ENCODE data around the gene PPP1R12A. TPM values are rescaled to one million over a fixed set of nuclear protein-coding genes. Genes with fewer than 3 reads are reported as not detected.

PPP1R12A gene
- total and polyA plus RNA-seq, 9 donors, result 28.9 to 104 (median 75.3) TPM

- intact Hi-C loops (cut with DNase I), result loop anchor here in 1 of 4 donors (10.0 kb wide), 1 partner anchor 120 kb away; no protein-coding TSS in a partner anchor
- no peaks in the 10 kb centered on the region for H3K4me1 ChIP-seq (ENCODE audit: insufficient read depth)
- DNase-seq, result peak in 4 of 5 donors; percentile 47 to 74 (median 62)
- H3K4me3 ChIP-seq, result peak overlapping the region; percentile 85
- H3K27me3 ChIP-seq, result no peaks in the 10 kb centered on the region
- 0 to 1% (median 0%) methylated on average over 41 to 53 of the region's 53 CpGs for WGBS, 3 donors
- no peaks in the 10 kb centered on the region for H3K9me3 ChIP-seq
- no peaks in the 10 kb centered on the region for H3K36me3 ChIP-seq
- no peak for TF ChIP-seq POLR2A (IDR thresholded peaks at IDR 0.05)
- TF ChIP-seq EP300 (IDR thresholded peaks at IDR 0.05), result no peak
- no peak for TF ChIP-seq CTCF (IDR thresholded peaks at IDR 0.05)
- peak overlapping the region; percentile 89 to 94 for H3K27ac ChIP-seq
These were observed 446 bp downstream of the PPP1R12A start for GRCh38 chr12:79934281-79935020.

- 0 to 1% (median 1%) methylated on average over 15 of the region's 15 CpGs for WGBS, 3 donors
- intact Hi-C loops (cut with DNase I), result loop anchor here in 1 of 4 donors (10.0 kb wide), 1 partner anchor 121 kb away; no protein-coding TSS in a partner anchor
These were observed 1.2 kb downstream of the PPP1R12A start for GRCh38 chr12:79933532-79934264.

GRCh38 chr12:79933043-79933442 is 1.9 kb downstream of the PPP1R12A start:
- TF ChIP-seq CTCF (IDR thresholded peaks at IDR 0.05), result no peak
- no peak for TF ChIP-seq POLR2A (IDR thresholded peaks at IDR 0.05)
- TF ChIP-seq EP300 (IDR thresholded peaks at IDR 0.05), result no peak
- intact Hi-C loops (cut with DNase I), result loop anchor here in 1 of 4 donors (10.0 kb wide), 1 partner anchor 122 kb away; no protein-coding TSS in a partner anchor
- H3K4me3 ChIP-seq, result peak overlapping the region; percentile 85
- H3K27me3 ChIP-seq, result no peaks in the 10 kb centered on the region
- H3K36me3 ChIP-seq, result no peaks in the 10 kb centered on the region
- H3K4me1 ChIP-seq (ENCODE audit: insufficient read depth), result peaks cover 2% of the 10 kb centered on the region
- H3K27ac ChIP-seq, result no peak overlapping the region
- DNase-seq, result no peak
- 41 to 45% (median 44%) methylated on average over 2 of the region's 2 CpGs for WGBS, 3 donors
- H3K9me3 ChIP-seq, result no peaks in the 10 kb centered on the region

More at GRCh38 chr12:79933532-79934264, 1.2 kb downstream of the PPP1R12A start:
- Histone ChIP-seq H3K27me3 (no peaks in the 10 kb centered on the region), H3K27ac (peak overlapping the region; percentile 89 to 94), H3K4me3 (peak overlapping the region; percentile 85), H3K9me3 (no peaks in the 10 kb centered on the region), H3K36me3 (no peaks in the 10 kb centered on the region), H3K4me1 (ENCODE audit: insufficient read depth) (no peaks in the 10 kb centered on the region)
- no peak for DNase-seq
- TF ChIP-seq CTCF (IDR thresholded peaks at IDR 0.05) (no peak), EP300 (IDR thresholded peaks at IDR 0.05) (no peak), POLR2A (IDR thresholded peaks at IDR 0.05) (no peak)

GRCh38 chr12:79932357-79932756 is 2.5 kb downstream of the PPP1R12A start:
- no peaks in the 10 kb centered on the region for H3K27me3 ChIP-seq
- no peak for DNase-seq
- H3K36me3 ChIP-seq, result no peaks in the 10 kb centered on the region
- no peak overlapping the region for H3K27ac ChIP-seq
- H3K4me3 ChIP-seq, result peak overlapping the region; percentile 85
- TF ChIP-seq EP300 (IDR thresholded peaks at IDR 0.05), result no peak
- no peak for TF ChIP-seq POLR2A (IDR thresholded peaks at IDR 0.05)
- no peak for TF ChIP-seq CTCF (IDR thresholded peaks at IDR 0.05)
- H3K4me1 ChIP-seq (ENCODE audit: insufficient read depth), result peaks cover 2% of the 10 kb centered on the region
- intact Hi-C loops (cut with DNase I), result loop anchor here in 1 of 4 donors (10.0 kb wide), 1 partner anchor 122 kb away; no protein-coding TSS in a partner anchor
- no peaks in the 10 kb centered on the region for H3K9me3 ChIP-seq
- 9 to 33% (median 18%) methylated on average over 5 of the region's 5 CpGs for WGBS, 3 donors
